Mesothelial cell of epicardium (in vitro differentiated cells): Measurements from ENCODE around the gene ATP6V1G2. TPM values are rescaled to one million over a fixed set of nuclear protein-coding genes. Genes with fewer than 3 reads are reported as not detected.
A peak's percentile ranks its signal among the peaks of the same experiment; 100 is the strongest.

Source experiments
- DNase-seq, 2 experiments: peaks; one replicate each; pipeline ENCODE4 v3.0.0; 2021; ENCODE audit warnings: low spot score in 2 of 2; ENCODE audit not compliant: unreplicated experiment in 2 of 2
- H3K27ac Mint-ChIP-seq: 2 replicates; pipeline ENCODE4 v1.8.0; 2021; ENCODE audit warnings: mixed read lengths
- H3K27me3 Mint-ChIP-seq: 2 replicates; pipeline ENCODE4 v1.8.0; 2021; ENCODE audit warnings: low read depth, mixed read lengths
- H3K36me3 Mint-ChIP-seq: 2 replicates; pipeline ENCODE4 v1.8.0; 2021; ENCODE audit warnings: mixed read lengths
- H3K4me1 Mint-ChIP-seq: 2 replicates; pipeline ENCODE4 v1.8.0; 2021; ENCODE audit warnings: mixed read lengths
- H3K4me3 Mint-ChIP-seq: 2 replicates; pipeline ENCODE4 v1.8.0; 2021; ENCODE audit warnings: mild to moderate bottlenecking, moderate library complexity, mixed read lengths
- H3K9me3 Mint-ChIP-seq: 2 replicates; pipeline ENCODE4 v1.8.0; 2021; ENCODE audit warnings: mixed read lengths
- CTCF ChIP-seq: fragments of 200-600 bp; sonication (generic); IDR thresholded peaks from one replicate; pipeline ENCODE4 v1.5.0; 2021; ENCODE audit warnings: antibody characterized with exemption; ENCODE audit not compliant: unreplicated experiment
- total RNA-seq: library from RNA; stranded (reverse); gene quantifications from 3 replicates; pipeline ENCODE4 v1.2.1, GENCODE V29; 2021

The ATP6V1G2 gene
- total RNA-seq, 1 donor from 2014 or later, result 2.5 TPM

GRCh38 chr6:31546958-31547726 is 734 bp upstream of the ATP6V1G2 start, which contains the start of gene NFKBIL1:
Gene NFKBIL1 (plus strand): TSS chr6:31547608. CDS start chr6:31547695, 87 bp downstream.
- DNase-seq, result peak; percentile 77 to 84
- no peaks in the 10 kb centered on the region for H3K27me3 Mint-ChIP-seq
- peak within 1 kb of the TSS; percentile 83 for H3K4me3 Mint-ChIP-seq
- peaks cover 12% of the 10 kb centered on the region for H3K36me3 Mint-ChIP-seq
- no peaks in the 10 kb centered on the region for H3K9me3 Mint-ChIP-seq
- H3K27ac Mint-ChIP-seq, result peak within 1 kb of the TSS; percentile 86
- TF ChIP-seq CTCF, result no peak
- H3K4me1 Mint-ChIP-seq, result peaks cover 37% of the 10 kb centered on the region

- Mint-ChIP-seq H3K4me1 (peaks cover 44% of the 10 kb centered on the region), H3K27me3 (no peaks in the 10 kb centered on the region), H3K9me3 (no peaks in the 10 kb centered on the region), H3K27ac (no peak overlapping the region), H3K4me3 (no peak overlapping the region), H3K36me3 (peaks cover 12% of the 10 kb centered on the region)
- DNase-seq, result no peak
- no peak for TF ChIP-seq CTCF
These were observed 1.1 kb downstream of the ATP6V1G2 start for GRCh38 chr6:31545291-31545690.

- no peak for TF ChIP-seq CTCF
These were observed 1.7 kb downstream of the ATP6V1G2 start for GRCh38 chr6:31544676-31545075.

GRCh38 chr6:31543639-31544038 is 2.8 kb downstream of the ATP6V1G2 start:
- DNase-seq, result no peak
- Mint-ChIP-seq H3K4me3 (no peak overlapping the region), H3K27ac (no peak overlapping the region), H3K27me3 (no peaks in the 10 kb centered on the region), H3K9me3 (no peaks in the 10 kb centered on the region), H3K36me3 (peaks cover 16% of the 10 kb centered on the region), H3K4me1 (peaks cover 55% of the 10 kb centered on the region)
- no peak for TF ChIP-seq CTCF

More at GRCh38 chr6:31544676-31545075, 1.7 kb downstream of the ATP6V1G2 start:
- Mint-ChIP-seq H3K27me3 (no peaks in the 10 kb centered on the region), H3K4me1 (peaks cover 49% of the 10 kb centered on the region), H3K36me3 (peaks cover 14% of the 10 kb centered on the region), H3K9me3 (no peaks in the 10 kb centered on the region), H3K4me3 (no peak overlapping the region), H3K27ac (no peak overlapping the region)
- DNase-seq, result no peak

GRCh38 chr6:31541658-31542521 is 4.5 kb downstream of the ATP6V1G2 start, which contains the start of gene DDX39B:
Gene DDX39B (minus strand): TSS chr6:31542003. CDS start chr6:31540532, 1,471 bp downstream.
- Mint-ChIP-seq H3K4me3 (peak within 1 kb of the TSS; percentile 99), H3K4me1 (peaks cover 47% of the 10 kb centered on the region), H3K27ac (peak within 1 kb of the TSS; percentile 100)

More at GRCh38 chr6:31541658-31542521, 4.5 kb downstream of the ATP6V1G2 start, which contains the start of gene DDX39B:
- H3K9me3 Mint-ChIP-seq, result no peaks in the 10 kb centered on the region
- no peak for TF ChIP-seq CTCF
- peak; percentile 86 to 89 for DNase-seq
- H3K27me3 Mint-ChIP-seq, result no peaks in the 10 kb centered on the region
- peaks cover 25% of the 10 kb centered on the region for H3K36me3 Mint-ChIP-seq
